PFSK-1 (cell line): ENCODE data around the gene IL1RN.

Experiments
- POLR2AphosphoS5 ChIP-seq: IDR thresholded peaks from 2 replicates; pipeline ENCODE4 v1.6.1; 2012; ENCODE audit warnings: low read depth, mild to moderate bottlenecking, control low read depth, low read length, moderate library complexity
- TAF1 ChIP-seq: IDR thresholded peaks from 2 replicates; pipeline ENCODE4 v1.6.1; 2012; ENCODE audit warnings: low read length, control low read depth, borderline replicate concordance; ENCODE audit not compliant: insufficient read depth
- TF ChIP-seq, protein P1 (sequence below), 2 experiments: IDR thresholded peaks; 2 replicates each; pipeline versions ENCODE4 v1.6.1 to v1.8.0; 2011 to 2012; ENCODE audit warnings: low read depth in 2 of 2, low read length in 2 of 2, control low read depth in 1 of 2, inconsistent platforms in 1 of 2, mild to moderate bottlenecking in 1 of 2, moderate library complexity in 1 of 2; ENCODE audit not compliant: insufficient read depth in 1 of 2

DNA sequence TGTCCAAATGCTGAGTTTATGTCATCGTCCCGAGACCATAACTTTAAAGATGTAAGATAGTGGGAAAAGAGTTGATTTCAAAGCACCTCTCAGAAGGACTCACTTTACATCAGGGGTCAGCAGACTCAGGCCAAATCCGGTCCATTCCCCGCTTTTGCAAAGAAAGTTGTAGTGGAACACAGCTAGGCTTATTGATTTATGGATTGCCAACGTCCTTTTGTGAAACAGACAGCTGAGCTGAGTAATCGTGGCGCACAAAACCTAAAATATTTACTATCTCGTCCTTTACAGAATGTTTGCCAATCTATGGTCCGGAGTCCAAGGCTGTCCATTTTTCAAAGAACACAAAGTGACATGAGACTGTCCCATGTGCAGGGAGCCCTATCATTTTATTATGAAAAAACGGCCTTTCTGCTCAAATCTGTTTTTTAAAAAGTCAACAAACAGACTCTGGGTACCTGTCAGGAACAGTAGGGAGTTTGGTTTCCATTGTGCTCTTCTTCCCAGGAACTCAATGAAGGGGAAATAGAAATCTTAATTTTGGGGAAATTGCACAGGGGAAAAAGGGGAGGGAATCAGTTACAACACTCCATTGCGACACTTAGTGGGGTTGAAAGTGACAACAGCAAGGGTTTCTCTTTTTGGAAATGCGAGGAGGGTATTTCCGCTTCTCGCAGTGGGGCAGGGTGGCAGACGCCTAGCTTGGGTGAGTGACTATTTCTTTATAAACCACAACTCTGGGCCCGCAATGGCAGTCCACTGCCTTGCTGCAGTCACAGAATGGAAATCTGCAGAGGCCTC is at the start of gene IL1RN:
- no peak for TF ChIP-seq POLR2AphosphoS5
- no peak for TF ChIP-seq TAF1
- TF ChIP-seq, protein P1, sequence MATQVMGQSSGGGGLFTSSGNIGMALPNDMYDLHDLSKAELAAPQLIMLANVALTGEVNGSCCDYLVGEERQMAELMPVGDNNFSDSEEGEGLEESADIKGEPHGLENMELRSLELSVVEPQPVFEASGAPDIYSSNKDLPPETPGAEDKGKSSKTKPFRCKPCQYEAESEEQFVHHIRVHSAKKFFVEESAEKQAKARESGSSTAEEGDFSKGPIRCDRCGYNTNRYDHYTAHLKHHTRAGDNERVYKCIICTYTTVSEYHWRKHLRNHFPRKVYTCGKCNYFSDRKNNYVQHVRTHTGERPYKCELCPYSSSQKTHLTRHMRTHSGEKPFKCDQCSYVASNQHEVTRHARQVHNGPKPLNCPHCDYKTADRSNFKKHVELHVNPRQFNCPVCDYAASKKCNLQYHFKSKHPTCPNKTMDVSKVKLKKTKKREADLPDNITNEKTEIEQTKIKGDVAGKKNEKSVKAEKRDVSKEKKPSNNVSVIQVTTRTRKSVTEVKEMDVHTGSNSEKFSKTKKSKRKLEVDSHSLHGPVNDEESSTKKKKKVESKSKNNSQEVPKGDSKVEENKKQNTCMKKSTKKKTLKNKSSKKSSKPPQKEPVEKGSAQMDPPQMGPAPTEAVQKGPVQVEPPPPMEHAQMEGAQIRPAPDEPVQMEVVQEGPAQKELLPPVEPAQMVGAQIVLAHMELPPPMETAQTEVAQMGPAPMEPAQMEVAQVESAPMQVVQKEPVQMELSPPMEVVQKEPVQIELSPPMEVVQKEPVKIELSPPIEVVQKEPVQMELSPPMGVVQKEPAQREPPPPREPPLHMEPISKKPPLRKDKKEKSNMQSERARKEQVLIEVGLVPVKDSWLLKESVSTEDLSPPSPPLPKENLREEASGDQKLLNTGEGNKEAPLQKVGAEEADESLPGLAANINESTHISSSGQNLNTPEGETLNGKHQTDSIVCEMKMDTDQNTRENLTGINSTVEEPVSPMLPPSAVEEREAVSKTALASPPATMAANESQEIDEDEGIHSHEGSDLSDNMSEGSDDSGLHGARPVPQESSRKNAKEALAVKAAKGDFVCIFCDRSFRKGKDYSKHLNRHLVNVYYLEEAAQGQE (IDR thresholded peaks at IDR 0.05; ENCODE audit: insufficient read depth in 1 of 2, low read depth in 2 of 2, low read length in 2 of 2), result no peak
